NCI-H2227 (cell line): ENCODE data around the gene BNIP5.

ENCODE experiments used
- DNase-seq: peaks from one replicate; lab custom pipeline; 2025; ENCODE audit not compliant: unreplicated experiment; lab: John Stamatoyannopoulos, UW

Gene BNIP5, protein sequence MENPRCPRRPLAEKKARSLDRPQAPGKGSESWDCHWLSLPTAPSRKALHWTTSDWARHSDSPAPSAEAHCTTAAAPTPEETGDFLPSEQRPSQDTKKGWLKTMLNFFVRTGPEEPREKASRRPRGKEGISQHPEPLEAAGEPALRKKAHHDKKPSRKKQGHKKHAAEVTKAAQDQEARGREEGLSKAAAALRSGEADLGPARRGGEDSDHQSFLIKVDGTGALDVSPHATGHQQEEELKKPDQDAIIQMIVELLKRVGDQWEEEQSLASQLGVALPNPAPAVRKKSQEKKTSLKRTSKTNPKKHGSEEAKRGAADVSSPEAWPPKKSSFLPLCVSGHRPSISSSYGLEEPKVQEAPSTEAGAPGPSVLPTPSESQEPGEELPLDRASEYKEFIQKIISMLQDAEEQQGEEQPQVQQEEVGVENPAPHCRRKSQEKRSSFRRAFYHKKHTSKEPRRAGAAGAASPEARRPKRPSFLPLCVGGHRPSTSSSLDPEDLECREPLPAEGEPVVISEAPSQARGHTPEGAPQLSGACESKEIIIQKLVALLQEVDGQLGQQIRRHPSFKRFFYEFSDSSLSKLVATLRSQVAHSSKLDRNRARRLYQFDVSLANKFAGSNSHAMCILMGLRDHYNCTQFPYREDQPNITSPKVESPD

DNA sequence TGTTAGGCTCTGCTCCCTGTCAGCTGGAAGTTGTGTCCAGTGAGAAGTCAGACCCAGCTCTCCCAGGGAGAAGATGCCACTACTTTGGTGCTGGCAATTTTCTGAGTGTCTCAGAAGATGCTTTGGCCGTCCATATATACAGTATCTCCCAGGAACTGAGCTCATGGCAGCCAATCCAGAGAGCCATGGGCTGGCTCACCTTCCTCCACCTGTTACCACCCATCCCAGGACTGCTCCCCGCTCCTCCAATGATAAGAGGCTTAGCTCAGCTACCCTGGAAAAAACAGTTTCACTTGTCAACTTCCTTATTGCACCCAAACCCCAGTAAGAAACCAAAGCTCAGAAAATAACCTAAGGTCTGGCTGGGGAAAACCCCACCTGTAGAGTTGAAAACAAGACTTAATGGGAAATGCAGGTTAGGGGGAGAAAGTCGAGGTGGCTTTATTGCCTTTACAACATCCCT is at the start of gene BNIP5:
TSS of gene BNIP5 (minus strand) at position 110 of the 463 bp plus-strand sequence. CDS start 6,198 bp downstream, outside the sequence.
- DNase-seq: no peak

DNA sequence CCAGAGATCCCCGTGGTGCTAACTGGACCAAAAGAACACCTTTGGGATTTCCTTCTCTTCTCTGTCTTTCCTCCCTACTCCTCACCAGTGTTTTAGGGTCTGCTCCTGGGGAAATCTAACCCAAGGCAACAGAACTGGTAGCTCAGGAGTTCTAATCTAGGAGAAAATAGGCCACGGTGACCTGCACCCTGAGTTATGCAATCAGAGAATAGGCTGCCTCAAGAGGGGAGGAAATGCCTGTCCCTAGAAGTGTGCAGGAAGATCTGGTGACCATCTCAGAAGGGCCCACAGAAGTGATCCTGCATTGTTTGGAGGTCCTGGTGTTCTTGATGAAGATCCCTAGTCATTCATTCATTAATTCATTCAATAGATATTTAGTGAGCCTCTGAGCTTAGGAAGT is 47.4 kb upstream of the BNIP5 start:
- DNase-seq: no peak

DNA sequence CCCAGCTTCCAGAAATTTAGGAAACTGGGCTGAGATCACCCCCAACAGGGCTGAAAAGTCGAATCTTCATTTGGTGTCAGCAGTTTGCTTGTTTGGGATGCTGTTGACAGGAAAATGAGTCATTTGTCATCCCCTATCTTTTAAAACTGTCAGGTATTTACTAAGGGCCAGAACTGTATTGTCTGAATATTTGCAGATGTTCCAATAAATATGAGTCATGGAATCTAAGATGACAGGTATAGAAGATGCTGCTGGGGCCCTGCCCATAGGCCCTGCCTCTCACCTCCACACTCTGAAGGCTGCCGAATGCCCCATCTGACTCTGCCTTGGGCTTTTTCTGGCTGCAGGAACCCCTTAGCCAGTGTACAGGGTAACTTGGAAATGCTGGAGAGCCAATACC is 46.9 kb upstream of the BNIP5 start:
- no peak for DNase-seq

DNA sequence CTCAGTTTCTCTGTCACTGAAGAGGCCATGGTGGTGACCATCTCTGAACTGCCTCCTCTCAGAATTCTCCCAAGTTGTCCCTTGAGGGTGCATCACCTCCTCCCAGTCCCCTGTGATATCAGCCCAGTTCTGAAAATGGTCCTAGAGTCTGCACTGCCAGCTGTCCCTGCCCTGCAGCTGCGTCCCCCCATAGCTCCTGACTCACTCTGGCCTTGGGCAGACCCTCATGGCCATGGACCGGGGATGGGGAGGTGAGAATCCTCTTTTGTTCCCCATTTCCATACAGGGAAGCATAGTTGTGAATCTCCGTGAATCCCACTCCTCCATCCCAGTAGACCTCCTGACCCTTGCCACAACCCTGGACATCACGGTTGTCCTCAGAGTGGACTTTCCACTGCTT is 46.3 kb upstream of the BNIP5 start:
- DNase-seq: no peak

DNA sequence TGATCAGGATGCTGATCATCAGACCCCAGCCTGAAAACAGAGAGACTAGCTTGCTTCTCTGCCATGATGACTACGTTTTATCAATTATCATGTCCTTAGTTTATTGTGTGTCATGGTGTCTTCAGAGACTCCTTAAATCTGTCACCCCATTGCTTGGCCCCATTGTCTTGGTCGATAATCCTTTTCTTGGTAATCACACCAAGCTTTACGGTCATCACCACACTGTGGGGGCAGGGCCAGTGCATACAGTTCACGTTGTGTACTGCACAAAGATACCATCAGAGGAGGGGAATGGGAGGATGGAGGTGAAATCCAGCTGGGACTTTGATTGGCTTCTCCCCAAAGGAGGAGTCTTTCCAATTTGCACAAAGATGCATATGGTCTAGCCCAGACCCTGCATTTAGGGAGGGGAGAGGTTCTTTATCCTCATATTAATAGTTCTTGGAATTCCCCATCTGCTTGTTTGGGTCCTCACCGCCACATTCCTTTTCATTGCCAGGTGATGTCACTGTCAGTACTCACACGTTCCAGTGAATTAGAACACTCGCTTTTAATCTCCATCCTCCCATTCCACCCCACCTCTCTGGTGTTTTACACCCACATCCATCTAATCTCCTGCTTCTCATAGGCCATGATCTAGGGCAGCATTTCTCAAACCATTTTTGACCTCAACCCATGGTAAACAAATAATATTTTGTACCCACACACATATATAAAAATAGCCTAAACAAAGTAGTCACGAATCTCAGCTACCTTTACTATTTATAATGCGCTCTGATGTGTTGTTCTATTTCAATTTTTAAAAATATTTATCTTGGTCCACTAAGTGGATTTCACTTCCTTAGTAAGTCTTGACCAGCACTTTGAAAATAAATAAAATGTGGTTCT is 45.1 kb upstream of the BNIP5 start:
- DNase-seq: no peak

DNA sequence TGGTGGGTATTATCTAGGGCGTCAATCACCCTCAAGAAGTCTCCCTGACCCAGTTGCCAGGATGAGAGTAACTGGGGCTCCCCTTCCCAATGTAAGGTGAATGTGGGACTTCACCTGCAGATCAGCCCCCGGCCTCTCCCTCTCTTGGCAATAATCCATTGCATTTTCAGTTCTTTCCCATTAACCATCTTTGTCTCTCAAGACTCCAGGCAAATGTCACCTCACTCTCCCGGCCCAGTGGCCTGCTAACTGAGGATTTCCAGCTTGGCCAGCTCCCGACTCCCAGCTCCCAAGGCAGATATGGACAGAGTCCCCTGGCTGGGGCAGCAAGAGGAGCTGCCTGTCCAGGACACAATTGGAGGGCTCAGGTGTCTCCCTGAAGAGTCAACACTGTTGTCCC is 43.5 kb upstream of the BNIP5 start:
- DNase-seq: no peak

DNA sequence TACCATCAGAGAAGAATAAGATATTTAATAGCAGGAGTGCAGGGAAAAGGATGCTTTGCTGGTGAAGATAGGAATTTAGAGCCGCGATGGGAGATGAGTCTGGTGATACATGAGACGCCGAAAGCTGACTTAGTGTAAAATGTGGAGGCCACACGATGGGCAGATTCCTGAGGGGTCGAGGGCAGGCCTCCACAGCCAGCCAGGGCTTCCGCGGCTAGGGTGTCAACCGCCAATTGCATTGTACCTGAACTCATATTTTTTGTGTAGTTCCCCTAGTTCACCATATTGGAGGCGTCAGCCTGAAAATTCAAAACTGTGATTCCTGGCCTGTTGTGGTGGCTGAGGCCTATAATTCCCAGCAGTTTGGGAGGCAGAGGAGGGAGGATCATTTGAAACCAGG is 42.2 kb upstream of the BNIP5 start:
- DNase-seq: no peak

DNA sequence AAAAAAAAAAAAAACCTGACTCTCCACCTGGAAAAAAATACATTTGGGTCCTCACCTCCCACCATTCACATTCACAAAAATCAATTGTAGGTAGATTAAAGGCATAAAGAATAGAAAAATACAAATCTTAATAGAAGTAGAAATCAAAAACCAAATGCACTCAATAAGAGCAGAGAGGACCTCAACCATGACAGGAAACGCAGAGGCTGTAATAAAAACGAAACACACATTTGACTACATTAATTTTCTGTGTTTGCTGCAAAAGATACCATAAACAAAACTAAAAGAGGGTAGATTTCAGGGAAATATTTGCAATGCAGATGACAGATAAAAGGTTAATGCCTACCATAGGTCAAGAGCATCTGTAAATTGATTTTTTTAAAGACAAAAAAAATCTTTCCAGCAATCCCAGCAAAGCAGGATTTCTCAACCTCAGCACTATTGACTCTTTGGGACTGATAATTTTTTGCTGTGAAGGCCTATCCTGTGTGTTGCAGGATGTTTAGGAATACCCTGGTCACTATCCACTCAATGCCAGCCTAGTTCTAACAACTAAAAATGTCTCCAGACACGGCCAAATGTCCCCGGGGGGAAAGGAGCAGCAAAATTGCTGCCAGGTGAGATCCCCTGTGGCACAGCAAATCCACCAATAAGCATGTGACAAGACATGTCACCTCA is 41.7 kb upstream of the BNIP5 start:
- DNase-seq: no peak

DNA sequence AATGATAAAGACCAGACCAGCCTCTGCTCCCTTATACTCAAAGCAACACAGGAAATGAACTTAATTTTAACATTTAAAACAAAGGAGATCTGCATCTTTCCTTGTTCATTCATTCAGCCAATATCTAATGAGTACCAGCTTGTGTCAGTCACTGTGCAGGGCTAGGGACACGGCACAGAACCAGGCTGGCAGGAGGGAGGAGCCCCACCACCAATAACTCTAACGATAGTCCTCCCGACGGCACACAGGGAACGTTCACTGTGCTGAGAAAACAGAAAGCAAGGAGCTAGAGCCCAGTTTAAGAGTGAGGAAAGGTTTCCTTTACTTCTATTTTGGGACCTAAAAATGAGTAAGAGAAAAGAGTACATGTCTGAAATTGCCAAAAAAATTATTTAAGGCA is 40.9 kb upstream of the BNIP5 start:
- no peak for DNase-seq

DNA sequence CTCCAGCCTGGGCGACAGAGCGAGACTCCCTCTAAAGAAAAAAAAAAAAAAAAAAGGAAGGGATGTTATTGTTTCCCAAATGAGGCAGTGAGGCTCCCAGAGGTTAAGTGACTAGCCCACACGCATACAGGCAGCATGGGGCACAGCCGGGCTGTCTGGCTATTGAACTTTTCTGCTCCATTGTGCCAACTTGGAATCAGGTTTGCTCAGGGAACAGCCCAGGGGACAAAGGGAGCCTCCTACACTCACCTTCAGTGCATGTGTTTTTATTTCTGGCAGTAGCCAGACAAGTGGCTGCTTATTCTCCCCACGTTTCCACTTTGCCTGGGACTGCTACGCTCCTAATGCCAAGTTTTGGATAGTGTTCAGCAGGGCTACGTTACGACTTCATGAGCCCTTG is 40.1 kb upstream of the BNIP5 start:
- no peak for DNase-seq

DNA sequence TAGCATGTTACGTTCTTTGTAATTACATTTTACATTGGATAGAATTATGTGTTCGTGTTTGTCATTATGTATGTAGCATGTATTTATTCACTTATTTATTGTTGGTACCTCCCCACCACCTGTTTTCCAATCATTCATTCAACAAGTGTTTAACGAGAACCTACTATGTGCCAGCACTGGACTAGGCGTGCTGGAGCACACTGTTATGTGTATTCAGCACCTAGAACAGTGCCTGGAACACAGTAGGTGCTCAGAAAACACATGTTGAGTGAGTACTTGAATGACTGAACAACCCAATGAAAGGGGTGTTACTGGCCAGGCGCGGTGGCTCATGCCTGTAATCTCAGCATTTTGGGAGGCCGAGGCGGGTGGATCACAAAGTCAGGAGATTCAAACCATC is 39.5 kb upstream of the BNIP5 start:
- DNase-seq: no peak

DNA sequence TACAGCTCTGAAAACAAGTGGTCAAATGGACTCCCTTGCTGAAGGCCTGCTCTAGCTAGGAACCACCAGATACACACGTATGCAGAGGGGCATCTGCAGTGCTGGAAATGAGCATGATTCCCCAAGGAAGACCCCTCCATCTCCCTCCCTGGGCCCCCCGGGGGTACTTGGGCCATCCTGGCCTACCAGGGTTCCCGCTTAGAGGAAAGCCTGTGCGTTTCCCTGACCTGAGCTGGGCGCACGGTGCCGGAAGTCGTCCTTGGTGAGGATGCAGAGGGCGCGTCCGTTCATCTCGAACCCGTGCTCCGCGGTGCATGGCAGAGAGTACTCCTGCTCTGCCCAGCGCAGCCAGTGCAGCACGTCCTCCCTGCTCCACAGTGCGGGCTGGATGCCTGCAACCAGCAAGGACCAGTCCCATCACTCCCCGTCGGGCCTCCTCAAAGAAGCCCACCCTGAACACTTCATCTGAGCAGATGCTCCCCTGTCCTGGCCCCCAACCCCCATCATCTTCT is 39.0 kb upstream of the BNIP5 start:
- DNase-seq: no peak

DNA sequence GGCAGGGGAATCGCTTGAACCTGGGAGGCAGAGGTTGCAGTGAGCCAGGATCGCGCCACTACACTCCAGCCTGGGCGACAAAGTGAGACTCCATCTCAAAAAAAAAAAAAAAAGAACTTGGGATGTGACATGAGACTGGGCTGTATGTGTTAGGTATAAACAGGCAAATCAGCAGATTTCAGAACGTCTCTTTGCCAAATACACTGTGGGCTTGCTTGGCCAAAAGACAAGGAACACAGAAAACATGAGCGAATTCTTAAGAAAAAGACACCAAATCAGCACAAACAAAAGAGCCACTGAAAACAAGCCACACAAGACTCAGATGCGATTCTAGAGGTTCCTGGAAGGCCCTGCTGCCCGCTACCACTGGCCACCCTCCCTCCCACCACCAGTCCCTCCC is 38.3 kb upstream of the BNIP5 start:
- DNase-seq: no peak

DNA sequence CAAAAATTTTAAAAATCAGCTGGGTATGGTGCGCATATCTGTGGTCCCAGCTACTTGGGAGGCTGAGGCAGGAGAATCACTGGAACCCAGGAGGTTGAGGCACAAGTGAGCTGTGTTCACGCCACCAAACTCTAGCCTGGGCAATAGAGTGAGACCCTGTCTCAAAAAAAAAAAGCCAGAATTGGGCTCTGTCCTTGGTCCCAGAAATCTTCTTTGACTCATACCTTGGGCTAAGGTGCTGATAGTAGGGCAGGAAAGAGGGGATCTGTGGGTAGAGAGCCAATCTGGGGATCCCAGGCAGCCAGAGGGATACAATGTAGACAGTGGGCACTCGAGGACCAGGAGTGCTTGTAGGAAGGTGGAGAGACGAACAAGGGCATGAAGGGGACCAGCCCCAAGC is 37.5 kb upstream of the BNIP5 start:
- no peak for DNase-seq

DNA sequence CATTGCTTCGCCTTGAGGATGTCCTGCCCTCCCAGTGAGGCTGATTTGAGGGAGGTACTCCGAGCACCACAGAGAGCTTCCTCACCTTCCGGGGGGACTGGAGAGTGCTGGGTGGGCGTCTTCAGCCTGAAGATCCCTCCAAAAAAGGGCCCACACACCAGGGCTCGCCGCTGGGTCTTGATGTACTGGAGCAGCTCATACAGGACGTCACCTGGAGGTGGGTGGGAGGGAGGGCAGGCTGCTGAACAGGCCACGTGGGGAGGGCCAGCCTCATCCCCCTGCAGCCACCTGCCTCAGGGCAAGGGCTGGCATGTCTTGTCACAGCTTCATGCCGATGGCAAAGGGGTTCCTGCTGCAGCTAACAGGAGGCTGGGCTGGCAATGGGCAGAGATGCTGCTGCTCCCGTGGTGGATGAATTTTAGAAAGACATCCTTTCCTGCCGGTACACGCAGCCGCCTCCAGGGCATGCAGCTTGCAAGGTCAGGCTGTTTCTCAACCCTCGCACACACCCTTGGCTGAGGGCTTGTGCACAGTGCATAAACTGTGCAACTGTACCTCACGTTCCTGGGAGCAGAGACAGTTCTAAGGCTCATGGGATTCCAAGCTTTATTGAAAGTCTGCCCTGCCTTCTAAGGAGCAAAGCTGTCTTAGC is 36.8 kb upstream of the BNIP5 start:
- no peak for DNase-seq

DNA sequence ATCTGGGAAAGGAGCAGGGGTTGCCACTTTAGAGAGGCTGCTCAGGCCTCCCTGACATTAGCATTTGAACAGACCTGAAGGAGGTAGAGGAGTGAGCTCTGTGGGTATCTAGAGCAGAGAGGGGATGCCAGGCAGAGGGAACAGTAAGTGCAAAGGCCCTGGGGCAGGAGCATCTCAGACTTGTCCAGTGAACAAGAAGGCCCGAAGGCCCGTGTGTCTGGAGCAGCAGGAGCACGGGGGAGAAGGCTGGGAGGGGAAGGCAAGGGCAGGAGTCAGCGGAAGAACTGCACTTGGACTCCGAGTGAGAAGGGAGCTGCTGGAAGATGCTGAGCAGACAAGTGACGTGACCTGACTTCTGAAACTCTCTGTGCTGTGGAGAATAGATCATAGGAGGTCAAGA is 35.4 kb upstream of the BNIP5 start:
- no peak for DNase-seq

DNA sequence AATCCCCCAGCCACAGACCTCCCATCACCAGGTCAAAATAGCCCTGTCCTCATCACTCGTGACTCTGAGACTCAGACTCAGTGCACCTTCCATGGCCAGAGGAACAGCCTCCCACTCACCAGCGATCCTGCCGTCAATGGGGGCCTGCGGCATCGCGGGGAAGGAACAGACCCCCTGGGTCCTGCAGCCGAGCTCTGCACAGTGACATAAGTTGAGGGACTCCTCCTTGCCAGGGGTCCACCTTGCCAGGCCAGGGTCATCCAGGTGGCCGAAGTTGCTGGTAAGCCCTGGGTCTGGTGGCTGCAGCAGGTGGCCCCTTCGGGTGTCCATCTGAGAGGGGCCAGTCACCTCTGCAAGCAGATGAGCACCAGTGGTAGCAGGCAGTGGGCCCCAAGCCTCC is 34.5 kb upstream of the BNIP5 start:
- no peak for DNase-seq

DNA sequence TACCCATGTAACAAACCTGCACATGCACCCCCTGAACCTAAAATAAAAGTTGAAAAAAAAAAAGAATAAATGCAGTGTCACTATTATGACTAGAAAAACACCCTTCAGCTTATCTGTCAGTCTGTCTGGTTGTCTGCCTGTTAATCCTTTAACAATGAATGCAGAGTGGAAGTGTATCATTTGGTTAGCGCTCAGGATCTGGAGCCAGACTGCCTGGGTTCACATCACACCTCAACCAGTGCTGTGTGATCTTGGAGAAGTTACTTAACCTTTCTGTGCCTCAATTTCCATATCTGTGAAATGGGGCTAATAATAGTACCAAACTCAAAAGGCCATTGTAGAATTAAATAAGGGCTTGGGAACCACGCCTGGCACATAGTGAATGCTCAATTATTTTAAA is 34.0 kb upstream of the BNIP5 start:
- DNase-seq: no peak

DNA sequence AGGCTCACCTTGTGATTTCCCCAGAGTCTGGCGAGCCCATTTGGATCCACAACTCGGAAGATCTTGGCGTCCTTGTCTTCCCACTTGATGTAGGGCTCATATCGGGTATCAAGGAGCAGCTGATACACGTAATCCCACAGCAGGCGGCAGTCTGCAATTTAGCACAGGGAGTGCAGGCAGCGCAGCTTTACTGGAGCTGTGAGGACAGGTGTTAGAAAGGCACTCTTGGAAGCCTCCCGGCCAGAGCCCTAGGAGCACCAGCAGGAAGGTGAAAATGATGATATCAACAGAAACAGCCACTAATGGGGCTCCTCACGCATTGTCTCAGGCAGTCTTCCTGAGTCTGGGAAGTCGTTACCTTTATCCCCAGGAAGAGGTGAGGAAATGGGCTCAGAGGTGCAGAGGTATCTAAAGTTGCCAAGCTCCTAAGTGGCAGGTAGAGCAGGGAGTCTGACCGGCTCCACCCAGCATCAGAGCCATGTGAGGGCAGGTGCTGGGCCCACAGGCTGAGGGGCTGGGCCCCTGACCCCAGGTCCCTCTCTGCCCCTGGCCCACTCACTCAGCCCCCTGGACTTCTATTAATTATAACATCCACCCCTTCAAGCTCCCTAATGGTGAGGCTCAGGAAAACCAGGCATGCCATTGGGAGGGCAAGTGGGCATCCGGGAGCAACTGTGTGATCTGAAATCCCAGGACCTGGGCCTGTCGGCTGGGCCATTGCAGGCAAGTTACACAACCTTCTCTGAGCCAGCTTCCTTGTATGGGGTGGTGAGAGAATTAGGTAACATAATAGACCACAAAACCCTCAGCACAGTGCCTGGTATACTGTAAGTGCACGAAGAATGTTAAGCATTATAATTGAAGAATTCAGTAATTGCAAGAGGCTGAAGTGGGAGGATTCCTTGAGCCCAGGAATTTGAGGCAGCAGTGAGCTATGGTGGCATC is 32.5 kb upstream of the BNIP5 start:
- DNase-seq: peak; percentile 69
